Liver (tissue), 9 donors: Measurements from ENCODE around the gene TDRD9. TPM values are rescaled to one million over a fixed set of nuclear protein-coding genes. Genes with fewer than 3 reads are reported as not detected.

Source experiments
- DNase-seq: peaks from one replicate; pipeline ENCODE4 v3.0.0-alpha.2; 2017; ENCODE audit warnings: low spot score
- H3K27ac ChIP-seq, 2 donors: one replicate each; pipeline ENCODE4 v1.7.0; 2013; ENCODE audit warnings: inconsistent platforms in 2 of 2, low read length in 2 of 2, control low read depth in 1 of 2, low read depth in 1 of 2, mild to moderate bottlenecking in 1 of 2
- H3K27me3 ChIP-seq, 4 donors: one replicate each; pipeline versions ENCODE4 v1.6.1 to v1.7.0; 2013; ENCODE audit warnings: low read length in 3 of 4, inconsistent platforms in 1 of 4, mild to moderate bottlenecking in 1 of 4, moderate library complexity in 1 of 4; ENCODE audit not compliant: control insufficient read depth in 4 of 4, insufficient read depth in 4 of 4
- H3K36me3 ChIP-seq, 4 donors: one replicate each; pipeline versions ENCODE4 v1.6.1 to v1.7.0; 2013; ENCODE audit warnings: low read length in 3 of 4, mild to moderate bottlenecking in 3 of 4, low read depth in 1 of 4, moderate library complexity in 1 of 4; ENCODE audit not compliant: control insufficient read depth in 4 of 4, insufficient read depth in 3 of 4
- H3K4me1 ChIP-seq, 4 donors: one replicate each; pipeline versions ENCODE4 v1.6.1 to v1.7.0; 2013; ENCODE audit warnings: low read length in 3 of 4, mild to moderate bottlenecking in 3 of 4, moderate library complexity in 1 of 4; ENCODE audit not compliant: control insufficient read depth in 4 of 4, insufficient read depth in 4 of 4
- H3K4me3 ChIP-seq, 3 donors: one replicate each; pipeline versions ENCODE4 v1.6.1 to v1.7.0; 2013; ENCODE audit warnings: low read length in 3 of 3, control low read depth in 1 of 3, low read depth in 1 of 3, mild to moderate bottlenecking in 1 of 3
- H3K9ac ChIP-seq, 2 donors: one replicate each; pipeline ENCODE4 v1.7.0; 2013; ENCODE audit warnings: low read length in 2 of 2, mild to moderate bottlenecking in 2 of 2, moderate library complexity in 2 of 2, control low read depth in 1 of 2, low read depth in 1 of 2
- H3K9me3 ChIP-seq, 4 donors: one replicate each; pipeline versions ENCODE4 v1.6.1 to v1.7.0; 2013; ENCODE audit warnings: low read length in 3 of 4; ENCODE audit not compliant: control insufficient read depth in 4 of 4
- EGR1 ChIP-seq, 2 donors: IDR thresholded peaks; 2 replicates each; pipeline ENCODE4 v1.6.1; 2016 to 2018; ENCODE audit warnings: antibody characterized with exemption in 2 of 2, low read depth in 2 of 2
- FOXA1 ChIP-seq: IDR thresholded peaks from 2 replicates; pipeline ENCODE4 v1.6.1; 2016; ENCODE audit warnings: antibody characterized with exemption
- FOXA2 ChIP-seq: IDR thresholded peaks from 2 replicates; pipeline ENCODE4 v1.6.1; 2016; ENCODE audit warnings: antibody characterized with exemption
- GABPA ChIP-seq, 2 donors: IDR thresholded peaks in 1 of 2; conservative IDR thresholded peaks in 1 of 2; 2 replicates each; pipeline ENCODE4 v1.6.1; 2016; ENCODE audit warnings: antibody characterized with exemption in 2 of 2, mild to moderate bottlenecking in 1 of 2, moderate library complexity in 1 of 2
- HNF4A ChIP-seq, 2 donors: conservative IDR thresholded peaks; 2 replicates each; pipeline ENCODE4 v1.6.1; 2016; ENCODE audit warnings: antibody characterized with exemption in 2 of 2, mild to moderate bottlenecking in 2 of 2
- HNF4G ChIP-seq: IDR thresholded peaks from 2 replicates; pipeline ENCODE4 v1.6.1; 2016; ENCODE audit warnings: antibody characterized with exemption
- JUND ChIP-seq, 2 donors: IDR thresholded peaks; 2 replicates each; pipeline ENCODE4 v1.6.1; 2016; ENCODE audit warnings: antibody characterized with exemption in 2 of 2
- NR2F2 ChIP-seq: IDR thresholded peaks from 2 replicates; pipeline ENCODE4 v1.6.1; 2016; ENCODE audit warnings: antibody characterized with exemption
- RAD21 ChIP-seq, 2 donors: IDR thresholded peaks; 2 replicates each; pipeline ENCODE4 v1.6.1; 2016; ENCODE audit warnings: antibody characterized with exemption in 2 of 2, mild to moderate bottlenecking in 2 of 2
- RXRA ChIP-seq, 2 donors: IDR thresholded peaks; 2 replicates each; pipeline ENCODE4 v1.6.1; 2017 to 2018; ENCODE audit warnings: antibody characterized with exemption in 2 of 2, mild to moderate bottlenecking in 1 of 2
- SP1 ChIP-seq: IDR thresholded peaks from 2 replicates; pipeline ENCODE4 v1.6.1; 2018; ENCODE audit warnings: antibody characterized with exemption, mild to moderate bottlenecking
- TAF1 ChIP-seq: conservative IDR thresholded peaks from 2 replicates; pipeline ENCODE4 v1.6.1; 2016; ENCODE audit warnings: antibody characterized with exemption, mild to moderate bottlenecking
- YY1 ChIP-seq: IDR thresholded peaks from 2 replicates; pipeline ENCODE4 v1.6.1; 2016; ENCODE audit warnings: antibody characterized with exemption, mild to moderate bottlenecking
- WGBS: extraction: QIAGEN DNeasy Blood & Tissue Kit; methylation state at CpG from one replicate; pipeline ENCODE4 v1.1.7; 2013; 5-methylcytosine and 5-hydroxymethylcytosine counted together
- polyA plus RNA-seq, 2 donors: library from polyadenylated mRNA; stranded (reverse) in 1 of 2; unstranded in 1 of 2; fragments of 200-250 nt in 1 of 2; fragments of >200 nt in 1 of 2; fragmentation: Nextera tagmentation in 1 of 2; extraction: Ambion mirVana in 1 of 2; gene quantifications; one replicate each; pipeline versions ENCODE4 v1.2.1 to v1.2.3, GENCODE V29; 2013 to 2015
- total RNA-seq, 2 donors: library from RNA; depleted of rRNA; stranded (reverse); fragments of >200 nt; gene quantifications; one replicate each; pipeline ENCODE4 v1.2.3, GENCODE V29; 2014
- TF ChIP-seq, protein P1 (sequence below): IDR thresholded peaks from 2 replicates; pipeline ENCODE4 v1.6.1; 2016; ENCODE audit warnings: antibody characterized with exemption
- TF ChIP-seq, protein P2 (sequence below): IDR thresholded peaks from 2 replicates; pipeline ENCODE4 v1.6.1; 2016; ENCODE audit warnings: antibody characterized with exemption
- TF ChIP-seq, protein P3 (sequence below): IDR thresholded peaks from 2 replicates; pipeline ENCODE4 v1.6.1; 2016; ENCODE audit warnings: antibody characterized with exemption
- TF ChIP-seq, protein P4 (sequence below): IDR thresholded peaks from 2 replicates; pipeline ENCODE4 v1.6.1; 2016; ENCODE audit warnings: antibody characterized with exemption, mild to moderate bottlenecking
- TF ChIP-seq, protein P5 (sequence below): fragments of 150-350 bp; IDR thresholded peaks from 2 replicates; pipeline ENCODE4 v1.5.1; 2017; ENCODE audit warnings: improper control_type of control experiment, low read depth, low read length; ENCODE audit not compliant: missing input control
- donor health status: healthy.
- donor health status: healthy.
- donor health status: healthy.
- donor health status: healthy.
- donor health status: healthy.

The TDRD9 gene
- total and polyA plus RNA-seq, 4 donors: 0.12 to 1.0 (median 0.46) TPM

DNA sequence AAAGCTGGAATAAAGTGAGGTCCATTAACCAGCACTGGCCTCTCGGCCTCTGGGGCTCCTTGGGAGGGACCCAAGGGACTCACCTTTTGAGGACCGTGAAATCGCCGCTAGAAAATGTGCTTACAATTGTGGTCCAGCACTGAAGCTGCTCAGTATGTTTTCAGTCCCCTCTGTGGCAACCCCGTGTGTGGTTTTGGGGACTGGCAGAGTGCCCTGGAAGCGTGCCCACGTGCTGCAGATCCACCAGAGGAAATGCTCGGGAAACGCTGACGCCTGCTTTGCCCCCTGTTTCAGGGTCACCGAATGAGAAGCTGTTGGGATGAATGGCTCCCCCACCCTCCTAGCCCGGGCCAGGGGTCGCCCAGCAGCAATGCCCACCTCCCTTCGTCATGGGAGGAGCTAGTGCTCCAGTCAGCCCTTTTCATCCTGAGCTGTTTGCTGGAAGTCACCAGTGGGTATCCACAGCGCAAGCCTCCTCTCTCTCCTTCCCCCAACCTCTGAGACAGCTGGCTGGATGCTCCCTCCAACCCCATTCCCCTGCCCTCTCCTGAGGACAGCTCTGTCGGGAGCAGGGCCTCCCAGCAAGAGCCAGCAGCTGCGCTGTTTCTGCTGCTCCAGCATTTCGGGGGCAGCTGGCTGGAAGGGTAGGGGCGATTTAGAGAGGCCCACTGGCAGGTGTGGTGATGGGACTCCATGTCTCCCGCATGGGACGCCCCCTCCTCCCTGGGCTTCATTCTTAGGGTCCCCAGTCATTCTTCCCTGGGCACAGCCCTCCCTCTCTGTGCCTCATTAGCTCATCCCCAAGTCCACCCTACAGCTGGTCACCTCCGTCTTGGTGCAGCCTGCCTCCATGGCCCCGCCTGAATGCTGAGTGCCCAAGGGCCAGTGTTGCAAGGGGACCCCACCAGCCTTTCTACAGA is 47.6 kb upstream of the TDRD9 start:
- TF ChIP-seq, protein P1, sequence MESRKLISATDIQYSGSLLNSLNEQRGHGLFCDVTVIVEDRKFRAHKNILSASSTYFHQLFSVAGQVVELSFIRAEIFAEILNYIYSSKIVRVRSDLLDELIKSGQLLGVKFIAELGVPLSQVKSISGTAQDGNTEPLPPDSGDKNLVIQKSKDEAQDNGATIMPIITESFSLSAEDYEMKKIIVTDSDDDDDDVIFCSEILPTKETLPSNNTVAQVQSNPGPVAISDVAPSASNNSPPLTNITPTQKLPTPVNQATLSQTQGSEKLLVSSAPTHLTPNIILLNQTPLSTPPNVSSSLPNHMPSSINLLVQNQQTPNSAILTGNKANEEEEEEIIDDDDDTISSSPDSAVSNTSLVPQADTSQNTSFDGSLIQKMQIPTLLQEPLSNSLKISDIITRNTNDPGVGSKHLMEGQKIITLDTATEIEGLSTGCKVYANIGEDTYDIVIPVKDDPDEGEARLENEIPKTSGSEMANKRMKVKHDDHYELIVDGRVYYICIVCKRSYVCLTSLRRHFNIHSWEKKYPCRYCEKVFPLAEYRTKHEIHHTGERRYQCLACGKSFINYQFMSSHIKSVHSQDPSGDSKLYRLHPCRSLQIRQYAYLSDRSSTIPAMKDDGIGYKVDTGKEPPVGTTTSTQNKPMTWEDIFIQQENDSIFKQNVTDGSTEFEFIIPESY: no peak
- TF ChIP-seq NR2F2: peak; percentile 71
- TF ChIP-seq FOXA2: peak; percentile 7
- TF ChIP-seq SP1: peak; percentile 62
- peak in 1 of 2 donors; percentile 38 for TF ChIP-seq HNF4A (conservative IDR thresholded peaks at IDR 0.05)
- no peak for TF ChIP-seq FOXA1
- TF ChIP-seq, protein P2, sequence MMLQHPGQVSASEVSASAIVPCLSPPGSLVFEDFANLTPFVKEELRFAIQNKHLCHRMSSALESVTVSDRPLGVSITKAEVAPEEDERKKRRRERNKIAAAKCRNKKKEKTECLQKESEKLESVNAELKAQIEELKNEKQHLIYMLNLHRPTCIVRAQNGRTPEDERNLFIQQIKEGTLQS: no peak
- TF ChIP-seq, protein P3, sequence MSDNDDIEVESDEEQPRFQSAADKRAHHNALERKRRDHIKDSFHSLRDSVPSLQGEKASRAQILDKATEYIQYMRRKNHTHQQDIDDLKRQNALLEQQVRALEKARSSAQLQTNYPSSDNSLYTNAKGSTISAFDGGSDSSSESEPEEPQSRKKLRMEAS: no peak
- TF ChIP-seq JUND (IDR thresholded peaks at IDR 0.05): no peak
- peak in 1 of 2 donors; percentile 3 for TF ChIP-seq EGR1 (IDR thresholded peaks at IDR 0.05; ENCODE audit: low read depth in 2 of 2)
- TF ChIP-seq, protein P4, sequence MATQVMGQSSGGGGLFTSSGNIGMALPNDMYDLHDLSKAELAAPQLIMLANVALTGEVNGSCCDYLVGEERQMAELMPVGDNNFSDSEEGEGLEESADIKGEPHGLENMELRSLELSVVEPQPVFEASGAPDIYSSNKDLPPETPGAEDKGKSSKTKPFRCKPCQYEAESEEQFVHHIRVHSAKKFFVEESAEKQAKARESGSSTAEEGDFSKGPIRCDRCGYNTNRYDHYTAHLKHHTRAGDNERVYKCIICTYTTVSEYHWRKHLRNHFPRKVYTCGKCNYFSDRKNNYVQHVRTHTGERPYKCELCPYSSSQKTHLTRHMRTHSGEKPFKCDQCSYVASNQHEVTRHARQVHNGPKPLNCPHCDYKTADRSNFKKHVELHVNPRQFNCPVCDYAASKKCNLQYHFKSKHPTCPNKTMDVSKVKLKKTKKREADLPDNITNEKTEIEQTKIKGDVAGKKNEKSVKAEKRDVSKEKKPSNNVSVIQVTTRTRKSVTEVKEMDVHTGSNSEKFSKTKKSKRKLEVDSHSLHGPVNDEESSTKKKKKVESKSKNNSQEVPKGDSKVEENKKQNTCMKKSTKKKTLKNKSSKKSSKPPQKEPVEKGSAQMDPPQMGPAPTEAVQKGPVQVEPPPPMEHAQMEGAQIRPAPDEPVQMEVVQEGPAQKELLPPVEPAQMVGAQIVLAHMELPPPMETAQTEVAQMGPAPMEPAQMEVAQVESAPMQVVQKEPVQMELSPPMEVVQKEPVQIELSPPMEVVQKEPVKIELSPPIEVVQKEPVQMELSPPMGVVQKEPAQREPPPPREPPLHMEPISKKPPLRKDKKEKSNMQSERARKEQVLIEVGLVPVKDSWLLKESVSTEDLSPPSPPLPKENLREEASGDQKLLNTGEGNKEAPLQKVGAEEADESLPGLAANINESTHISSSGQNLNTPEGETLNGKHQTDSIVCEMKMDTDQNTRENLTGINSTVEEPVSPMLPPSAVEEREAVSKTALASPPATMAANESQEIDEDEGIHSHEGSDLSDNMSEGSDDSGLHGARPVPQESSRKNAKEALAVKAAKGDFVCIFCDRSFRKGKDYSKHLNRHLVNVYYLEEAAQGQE: peak; percentile 91
- no peak for TF ChIP-seq YY1
- TF ChIP-seq TAF1: no peak
- TF ChIP-seq HNF4G: peak; percentile 6
- peak in 1 of 2 donors; percentile 45 for TF ChIP-seq RXRA (IDR thresholded peaks at IDR 0.05)
- TF ChIP-seq, protein P5, sequence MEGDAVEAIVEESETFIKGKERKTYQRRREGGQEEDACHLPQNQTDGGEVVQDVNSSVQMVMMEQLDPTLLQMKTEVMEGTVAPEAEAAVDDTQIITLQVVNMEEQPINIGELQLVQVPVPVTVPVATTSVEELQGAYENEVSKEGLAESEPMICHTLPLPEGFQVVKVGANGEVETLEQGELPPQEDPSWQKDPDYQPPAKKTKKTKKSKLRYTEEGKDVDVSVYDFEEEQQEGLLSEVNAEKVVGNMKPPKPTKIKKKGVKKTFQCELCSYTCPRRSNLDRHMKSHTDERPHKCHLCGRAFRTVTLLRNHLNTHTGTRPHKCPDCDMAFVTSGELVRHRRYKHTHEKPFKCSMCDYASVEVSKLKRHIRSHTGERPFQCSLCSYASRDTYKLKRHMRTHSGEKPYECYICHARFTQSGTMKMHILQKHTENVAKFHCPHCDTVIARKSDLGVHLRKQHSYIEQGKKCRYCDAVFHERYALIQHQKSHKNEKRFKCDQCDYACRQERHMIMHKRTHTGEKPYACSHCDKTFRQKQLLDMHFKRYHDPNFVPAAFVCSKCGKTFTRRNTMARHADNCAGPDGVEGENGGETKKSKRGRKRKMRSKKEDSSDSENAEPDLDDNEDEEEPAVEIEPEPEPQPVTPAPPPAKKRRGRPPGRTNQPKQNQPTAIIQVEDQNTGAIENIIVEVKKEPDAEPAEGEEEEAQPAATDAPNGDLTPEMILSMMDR: no peak
- no peak for TF ChIP-seq RAD21 (IDR thresholded peaks at IDR 0.05)
- TF ChIP-seq GABPA (IDR thresholded peaks at IDR 0.05 in 1 of 2, conservative IDR thresholded peaks at IDR 0.05 in 1 of 2): no peak

More for the DNA sequence above, 47.6 kb upstream of the TDRD9 start:
- H3K36me3 ChIP-seq: no peaks in the 10 kb centered on the region
- H3K27me3 ChIP-seq: no peaks in the 10 kb centered on the region
- H3K4me1 ChIP-seq: peaks cover 27 to 47% (median 36%) of the 10 kb centered on the region in 4 donors
- WGBS: 11% methylated on average over 23 of the region's 23 CpGs
- H3K9ac ChIP-seq: peak overlapping the region; percentile 42 to 86
- DNase-seq: peak; percentile 60
- H3K27ac ChIP-seq: peak overlapping the region; percentile 93 to 99
- no peaks in the 10 kb centered on the region for H3K9me3 ChIP-seq
- H3K4me3 ChIP-seq: peak overlapping the region; percentile 9 to 38 (median 38)
